Stimulated activated memory B cell treated with anti-CD40 and anti-IgM and Interleukin-4, amounts not matched to agents 10 μg/mL and 1 μg/mL and 100 μg/mL, for 72 hours (primary cell): ENCODE data around the gene DCUN1D2.
"Not testable (repeated sequence)": the region's sequence is repeated elsewhere in the genome, so short reads cannot be mapped to it uniquely, and the experiment has no call there.

Experiments used
- ATAC-seq: fragments of 150-1000 bp; cut with Tn5 transposase; 2 replicates; pipeline ENCODE4 v1.10.0; 2021
- H3K27ac Mint-ChIP-seq: one replicate; pipeline ENCODE4 v1.8.0; 2022; ENCODE audit warnings: mild to moderate bottlenecking, mixed read lengths
- H3K27me3 Mint-ChIP-seq: one replicate; pipeline ENCODE4 v1.8.0; 2022; ENCODE audit warnings: mixed read lengths
- H3K36me3 Mint-ChIP-seq: one replicate; pipeline ENCODE4 v1.8.0; 2022; ENCODE audit warnings: mixed read lengths
- H3K4me1 Mint-ChIP-seq: one replicate; pipeline ENCODE4 v1.8.0; 2022; ENCODE audit warnings: mixed read lengths
- H3K4me3 Mint-ChIP-seq: one replicate; pipeline ENCODE4 v1.8.0; 2022; ENCODE audit warnings: mild to moderate bottlenecking, moderate library complexity, mixed read lengths
- H3K9me3 Mint-ChIP-seq: one replicate; pipeline ENCODE4 v1.8.0; 2022; ENCODE audit warnings: mixed read lengths

Gene DCUN1D2

GRCh38 chr13:113528101-113528812 is 37.7 kb upstream of the DCUN1D2 start:
- ATAC-seq = no peak
- H3K36me3 Mint-ChIP-seq = peaks cover 71% of the 10 kb centered on the region

GRCh38 chr13:113527272-113527958 is 36.9 kb upstream of the DCUN1D2 start:
- peaks cover 79% of the 10 kb centered on the region for H3K36me3 Mint-ChIP-seq
- H3K4me1 Mint-ChIP-seq = peaks cover 16% of the 10 kb centered on the region
- no peak overlapping the region for H3K4me3 Mint-ChIP-seq
- ATAC-seq = no peak
- no peaks in the 10 kb centered on the region for H3K27me3 Mint-ChIP-seq
- H3K27ac Mint-ChIP-seq = no peak overlapping the region
- H3K9me3 Mint-ChIP-seq = no peaks in the 10 kb centered on the region

More at GRCh38 chr13:113528101-113528812, 37.7 kb upstream of the DCUN1D2 start:
- H3K27ac Mint-ChIP-seq = no peak overlapping the region
- no peak overlapping the region for H3K4me3 Mint-ChIP-seq
- H3K4me1 Mint-ChIP-seq = peaks cover 16% of the 10 kb centered on the region
- no peaks in the 10 kb centered on the region for H3K9me3 Mint-ChIP-seq
- H3K27me3 Mint-ChIP-seq = no peaks in the 10 kb centered on the region

DNA sequence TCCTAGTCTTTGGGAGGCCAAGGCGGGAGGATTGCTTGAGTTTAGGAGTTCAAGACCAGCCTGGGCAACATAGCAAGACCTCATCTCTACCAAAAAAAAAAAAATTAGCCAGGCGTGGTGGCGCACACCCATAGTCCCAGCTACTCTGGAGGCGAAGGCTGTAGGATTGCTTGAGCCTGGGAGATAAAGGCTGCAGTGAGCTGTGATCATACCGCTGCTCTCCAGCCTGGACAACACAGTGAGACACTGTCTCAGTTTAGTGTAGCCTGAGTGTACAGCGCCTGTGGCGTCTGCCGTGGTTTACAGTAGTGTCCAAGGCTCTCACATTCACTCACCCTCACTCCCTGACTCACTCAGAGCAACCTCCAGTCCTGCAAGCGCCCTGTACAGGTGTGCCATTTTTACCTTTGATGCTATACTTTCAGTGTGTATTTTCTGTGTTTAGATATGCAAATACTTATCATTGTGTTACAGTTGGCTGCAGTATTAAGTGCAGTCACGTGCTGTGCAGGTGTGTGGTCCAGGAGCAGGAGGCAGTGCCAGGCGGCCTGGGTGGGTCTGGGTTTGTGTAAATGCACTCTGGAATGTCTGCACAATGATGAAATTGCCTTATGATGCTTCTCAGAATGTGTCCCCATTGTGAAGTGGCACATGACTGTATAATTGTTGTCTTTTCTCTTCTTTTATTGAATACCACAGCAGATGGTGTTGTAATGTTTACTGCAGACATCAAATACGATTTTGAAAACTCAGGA is 36.1 kb upstream of the DCUN1D2 start:
- H3K27me3 Mint-ChIP-seq = no peaks in the 10 kb centered on the region
- H3K9me3 Mint-ChIP-seq = no peaks in the 10 kb centered on the region
- no peak overlapping the region for H3K4me3 Mint-ChIP-seq
- no peak overlapping the region for H3K27ac Mint-ChIP-seq
- H3K36me3 Mint-ChIP-seq = peaks cover 80% of the 10 kb centered on the region
- no peak for ATAC-seq
- peaks cover 16% of the 10 kb centered on the region for H3K4me1 Mint-ChIP-seq

DNA sequence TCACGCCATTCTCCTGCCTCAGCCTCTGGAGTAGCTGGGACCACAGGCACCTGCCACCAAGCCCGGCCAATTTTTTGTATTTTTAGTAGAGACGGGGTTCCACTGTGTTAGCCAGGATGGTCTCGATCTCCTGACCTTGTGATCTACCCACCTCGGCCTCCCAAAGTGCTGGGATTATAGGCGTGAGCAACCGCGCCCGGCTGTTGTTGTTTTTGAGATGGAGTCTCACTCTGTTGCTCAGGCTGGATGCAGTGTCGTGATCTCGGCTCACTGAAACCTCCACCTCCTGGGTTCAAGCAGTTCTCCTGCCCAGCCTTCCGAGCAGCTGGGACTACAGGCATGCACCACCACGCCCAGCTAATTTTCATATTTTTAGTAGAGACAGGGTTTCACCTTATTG is 31.9 kb upstream of the DCUN1D2 start:
- not testable (repeated sequence) for H3K27ac Mint-ChIP-seq, H3K27me3 Mint-ChIP-seq
- peaks cover 62% of the 10 kb centered on the region for H3K36me3 Mint-ChIP-seq

GRCh38 chr13:113520571-113520970 is 30.1 kb upstream of the DCUN1D2 start:
- no peak overlapping the region for H3K27ac Mint-ChIP-seq
- no peaks in the 10 kb centered on the region for H3K27me3 Mint-ChIP-seq
- H3K9me3 Mint-ChIP-seq = no peaks in the 10 kb centered on the region
- H3K4me3 Mint-ChIP-seq = no peak overlapping the region
- H3K4me1 Mint-ChIP-seq = no peaks in the 10 kb centered on the region
- no peak for ATAC-seq
- peaks cover 52% of the 10 kb centered on the region for H3K36me3 Mint-ChIP-seq

More for the DNA sequence above, 31.9 kb upstream of the DCUN1D2 start:
- not testable (repeated sequence) for ATAC-seq, H3K4me1 Mint-ChIP-seq, H3K9me3 Mint-ChIP-seq, H3K4me3 Mint-ChIP-seq

DNA sequence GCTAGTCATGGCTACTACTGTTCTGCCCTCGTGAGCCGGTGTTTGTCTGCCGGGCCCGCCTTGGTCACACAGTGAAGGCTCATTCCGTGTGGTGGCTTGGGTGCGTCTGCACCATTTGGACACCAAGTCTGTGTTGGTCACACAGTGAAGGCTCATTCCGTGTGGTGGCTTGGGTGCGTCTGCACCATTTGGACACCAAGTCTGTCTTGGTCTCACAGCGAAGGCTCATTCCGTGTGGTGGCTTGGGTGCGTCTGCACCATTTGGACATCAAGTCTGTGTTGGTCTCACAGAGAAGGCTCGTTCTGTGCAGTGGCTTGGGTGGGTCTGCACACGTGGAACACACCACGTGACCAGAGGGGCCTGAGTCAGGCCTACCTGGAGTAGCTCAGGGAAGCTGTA is 29.0 kb upstream of the DCUN1D2 start:
- ATAC-seq = no peak
- no peaks in the 10 kb centered on the region for H3K9me3 Mint-ChIP-seq

DNA sequence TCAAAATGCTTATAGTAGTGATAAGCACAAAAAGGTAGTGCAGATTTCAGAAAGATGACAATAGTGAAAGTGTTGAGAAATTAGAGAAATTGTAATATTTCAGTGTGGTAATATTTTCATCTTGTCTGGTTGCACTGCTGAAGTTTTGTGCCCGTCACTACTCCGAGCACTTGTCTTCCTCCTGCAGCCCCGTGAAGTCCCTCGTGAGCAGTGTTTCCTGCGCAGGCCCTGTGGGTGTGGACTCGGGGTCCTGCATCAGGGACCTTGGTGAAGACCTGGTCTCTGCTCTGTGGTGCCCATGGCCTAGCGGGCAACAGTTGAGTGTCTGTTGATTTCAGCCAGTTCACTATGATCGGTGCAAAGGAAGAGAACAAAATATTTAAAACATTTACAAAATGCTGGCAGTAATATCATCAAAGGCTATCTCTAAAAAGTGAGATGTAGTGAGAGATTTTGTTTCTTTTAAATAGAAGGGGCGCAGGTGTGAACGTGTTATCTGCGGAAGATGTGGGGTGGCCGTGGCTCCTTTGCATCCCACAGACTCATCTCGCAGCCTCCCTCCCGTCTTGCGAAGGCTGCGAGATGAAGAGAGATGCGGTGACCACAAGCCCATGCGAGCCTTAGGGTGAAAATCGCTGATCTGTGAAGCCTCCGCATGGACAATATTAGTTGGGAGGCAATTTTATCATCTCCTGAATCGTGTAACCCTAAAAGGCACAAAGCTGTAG is 27.7 kb upstream of the DCUN1D2 start:
- no peak overlapping the region for H3K27ac Mint-ChIP-seq
- ATAC-seq = no peak
- H3K9me3 Mint-ChIP-seq = no peaks in the 10 kb centered on the region

More for the DNA sequence above, 29.0 kb upstream of the DCUN1D2 start:
- H3K4me1 Mint-ChIP-seq = no peaks in the 10 kb centered on the region
- H3K27me3 Mint-ChIP-seq = no peaks in the 10 kb centered on the region
- peaks cover 52% of the 10 kb centered on the region for H3K36me3 Mint-ChIP-seq
- H3K27ac Mint-ChIP-seq = no peak overlapping the region
- no peak overlapping the region for H3K4me3 Mint-ChIP-seq

DNA sequence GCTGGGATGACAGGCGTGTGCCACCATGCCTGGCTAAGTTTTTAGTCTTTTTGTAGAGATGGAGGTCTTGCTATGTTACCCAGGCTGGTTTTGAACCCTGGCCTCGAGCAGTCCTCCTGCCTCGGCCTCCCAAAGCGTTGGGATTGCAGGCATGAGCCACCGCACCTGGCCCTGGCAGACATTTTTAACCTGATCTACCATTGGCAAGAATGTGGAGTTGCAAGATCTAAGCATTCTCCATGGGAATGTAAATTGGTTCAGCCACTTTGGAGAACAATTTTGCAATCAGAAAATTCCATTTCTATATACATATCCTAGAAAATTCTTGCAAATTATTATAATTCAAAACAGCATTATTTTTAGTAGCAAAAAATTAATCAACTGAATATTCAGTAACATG is 24.3 kb upstream of the DCUN1D2 start:
- no peak for ATAC-seq
- H3K4me1 Mint-ChIP-seq = no peaks in the 10 kb centered on the region
- no peaks in the 10 kb centered on the region for H3K9me3 Mint-ChIP-seq
- no peaks in the 10 kb centered on the region for H3K27me3 Mint-ChIP-seq
- H3K4me3 Mint-ChIP-seq = no peak overlapping the region
- no peak overlapping the region for H3K27ac Mint-ChIP-seq
- peaks cover 55% of the 10 kb centered on the region for H3K36me3 Mint-ChIP-seq

More for the DNA sequence above, 27.7 kb upstream of the DCUN1D2 start:
- no peak overlapping the region for H3K4me3 Mint-ChIP-seq
- H3K27me3 Mint-ChIP-seq = no peaks in the 10 kb centered on the region
- H3K36me3 Mint-ChIP-seq = peaks cover 51% of the 10 kb centered on the region
- no peaks in the 10 kb centered on the region for H3K4me1 Mint-ChIP-seq

- ATAC-seq = no peak
- H3K4me1 Mint-ChIP-seq = no peaks in the 10 kb centered on the region
- peaks cover 57% of the 10 kb centered on the region for H3K36me3 Mint-ChIP-seq
- H3K27ac Mint-ChIP-seq = no peak overlapping the region
- H3K4me3 Mint-ChIP-seq = no peak overlapping the region
- no peaks in the 10 kb centered on the region for H3K27me3 Mint-ChIP-seq
- no peaks in the 10 kb centered on the region for H3K9me3 Mint-ChIP-seq
Observed at GRCh38 chr13:113513761-113514160, 23.2 kb upstream of the DCUN1D2 start.

DNA sequence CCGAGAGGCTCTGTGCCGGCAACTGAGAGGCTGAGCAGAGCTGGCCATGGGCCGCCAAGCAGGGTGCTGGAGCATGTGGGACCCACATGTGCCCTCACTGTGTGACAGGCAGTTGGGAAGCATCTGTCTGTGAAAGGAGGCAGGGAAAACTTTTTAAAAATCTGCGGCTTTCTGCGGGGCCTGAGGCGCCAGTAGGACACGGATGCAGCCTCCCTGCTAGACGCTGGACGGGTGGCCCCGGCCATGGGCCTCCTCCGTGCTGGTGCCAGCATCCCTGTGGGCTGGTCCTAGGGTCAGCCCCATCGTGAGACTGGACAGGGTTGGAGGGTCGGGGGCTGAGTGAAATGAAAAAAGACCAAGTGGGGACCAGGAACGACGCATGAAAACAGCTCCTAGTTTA is 20.9 kb upstream of the DCUN1D2 start:
- peaks cover 70% of the 10 kb centered on the region for H3K36me3 Mint-ChIP-seq
- no peaks in the 10 kb centered on the region for H3K27me3 Mint-ChIP-seq
- H3K9me3 Mint-ChIP-seq = no peaks in the 10 kb centered on the region
- H3K4me3 Mint-ChIP-seq = no peak overlapping the region
- H3K4me1 Mint-ChIP-seq = no peaks in the 10 kb centered on the region
- ATAC-seq = no peak
- H3K27ac Mint-ChIP-seq = no peak overlapping the region

DNA sequence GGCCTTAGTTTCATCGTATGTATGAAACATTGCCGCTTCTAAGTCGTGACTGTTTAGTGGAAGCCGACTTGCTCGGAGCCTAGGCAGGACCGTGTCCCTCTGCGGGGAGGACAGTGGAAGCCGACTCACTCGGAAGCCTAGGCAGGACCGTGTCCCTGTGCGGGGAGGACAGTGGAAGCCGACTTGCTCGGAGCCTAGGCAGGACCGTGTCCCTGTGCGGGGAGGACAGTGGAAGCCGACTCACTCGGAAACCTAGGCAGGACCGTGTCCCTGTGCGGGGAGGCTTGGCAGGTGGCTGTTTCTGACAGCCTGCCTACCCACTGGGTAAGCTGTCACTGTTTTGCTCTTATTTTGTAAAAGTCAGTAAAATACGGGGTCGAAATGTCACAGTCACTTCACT is 20.4 kb upstream of the DCUN1D2 start:
- H3K9me3 Mint-ChIP-seq = no peaks in the 10 kb centered on the region
- H3K36me3 Mint-ChIP-seq = peaks cover 75% of the 10 kb centered on the region
- no peak overlapping the region for H3K4me3 Mint-ChIP-seq
- H3K27ac Mint-ChIP-seq = no peak overlapping the region
- ATAC-seq = no peak
- H3K27me3 Mint-ChIP-seq = no peaks in the 10 kb centered on the region
- H3K4me1 Mint-ChIP-seq = no peaks in the 10 kb centered on the region

DNA sequence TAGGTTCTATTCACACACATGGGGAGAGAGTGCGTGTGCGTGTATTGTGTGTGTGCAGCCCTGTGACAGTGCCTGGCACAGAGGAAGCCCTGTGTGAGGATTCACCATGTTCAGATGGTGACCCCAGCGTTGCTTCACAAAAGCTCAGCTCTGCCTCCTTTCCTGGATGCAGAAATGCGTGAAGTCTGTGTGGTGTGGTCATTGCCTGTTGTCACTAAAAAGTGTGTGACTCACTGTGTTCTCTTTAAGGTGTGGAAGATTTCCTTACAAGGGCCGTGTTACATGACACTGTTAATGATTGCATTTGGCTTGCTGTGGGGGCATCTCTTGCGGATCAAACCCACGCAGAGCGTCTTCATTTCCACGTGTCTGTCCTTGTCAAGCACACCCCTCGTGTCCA is 19.5 kb upstream of the DCUN1D2 start:
- Mint-ChIP-seq H3K27me3 (no peaks in the 10 kb centered on the region), H3K9me3 (no peaks in the 10 kb centered on the region), H3K4me1 (no peaks in the 10 kb centered on the region), H3K27ac (no peak overlapping the region), H3K36me3 (peaks cover 79% of the 10 kb centered on the region), H3K4me3 (no peak overlapping the region)
- no peak for ATAC-seq

DNA sequence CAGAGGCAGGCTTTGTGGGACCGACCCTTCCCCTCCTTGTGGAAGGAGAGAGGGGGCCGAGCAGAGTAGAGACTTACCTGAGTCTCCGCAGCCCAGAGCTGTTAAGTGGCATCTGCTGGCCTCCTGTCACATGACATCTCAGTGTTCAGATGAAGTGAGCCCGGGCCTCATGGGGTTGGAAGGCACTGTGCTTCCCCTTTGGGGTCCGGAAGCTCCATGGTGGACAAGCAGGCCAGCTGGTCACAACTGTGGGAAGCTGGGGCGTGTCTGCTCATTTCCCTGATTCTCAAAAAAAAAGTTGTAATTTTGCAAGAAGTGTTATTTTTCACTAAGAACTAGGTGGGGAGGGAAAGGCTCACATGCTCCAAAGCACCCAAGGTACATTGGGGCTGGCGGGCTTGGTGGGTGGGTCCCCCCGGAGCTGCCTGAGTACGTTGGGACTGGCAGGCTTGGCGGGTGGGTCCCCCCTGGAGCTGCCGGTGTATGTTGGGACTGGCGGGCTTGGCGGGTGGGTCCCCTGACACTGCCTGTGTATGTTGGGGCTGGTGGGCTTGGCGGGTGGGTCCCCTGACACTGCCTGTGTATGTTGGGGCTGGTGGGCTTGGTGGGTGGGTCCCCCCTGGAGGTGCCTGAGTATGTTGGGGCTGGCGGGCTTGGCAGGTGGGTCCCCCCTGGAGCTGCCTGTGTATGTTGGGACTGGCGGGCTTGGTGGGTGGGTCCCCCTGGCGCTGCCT is 18.2 kb upstream of the DCUN1D2 start:
- H3K27ac Mint-ChIP-seq = no peak overlapping the region
- H3K4me1 Mint-ChIP-seq = no peaks in the 10 kb centered on the region
- no peak for ATAC-seq
- no peak overlapping the region for H3K4me3 Mint-ChIP-seq
- H3K27me3 Mint-ChIP-seq = no peaks in the 10 kb centered on the region
- no peaks in the 10 kb centered on the region for H3K9me3 Mint-ChIP-seq
- peaks cover 78% of the 10 kb centered on the region for H3K36me3 Mint-ChIP-seq

DNA sequence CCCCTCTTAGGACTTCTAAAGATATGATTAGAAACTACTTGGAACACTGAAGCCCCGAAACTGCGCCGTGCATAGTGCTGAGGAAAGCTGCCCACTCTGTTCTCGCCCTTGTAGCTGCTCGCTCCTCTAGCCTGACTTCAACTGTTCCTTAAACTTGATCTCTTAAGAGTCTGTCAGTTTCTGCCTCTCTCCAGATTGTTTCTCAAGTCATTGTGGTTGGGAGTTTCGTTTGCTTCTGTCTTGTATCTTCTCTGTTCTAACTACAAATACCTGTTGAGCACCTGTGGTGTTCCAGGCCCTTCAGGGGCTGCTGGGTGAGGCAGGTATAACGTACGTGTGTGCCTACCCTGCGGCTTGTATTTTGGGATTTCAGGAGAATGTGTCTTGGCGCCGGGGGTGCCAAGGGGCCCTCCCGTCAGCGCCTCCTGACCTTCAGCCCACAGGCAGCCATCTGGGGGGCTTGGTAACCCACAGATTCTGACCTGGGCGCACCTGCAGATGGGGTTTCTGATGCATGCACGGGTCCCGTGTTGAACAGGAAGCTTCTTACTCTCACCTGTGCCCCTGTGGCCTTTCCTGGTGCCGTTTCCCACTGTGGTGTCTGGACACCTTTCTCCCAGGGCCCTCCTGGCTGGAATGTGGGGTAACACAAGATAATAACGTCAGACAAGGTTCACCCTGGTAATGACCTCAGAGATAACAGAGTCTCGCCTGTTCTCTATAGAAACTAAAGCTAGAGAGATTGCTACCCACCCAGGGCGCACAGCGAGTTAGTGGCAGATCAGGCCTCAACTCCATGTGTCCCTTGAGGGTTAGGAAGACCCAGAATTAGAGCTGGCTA is 17.2 kb upstream of the DCUN1D2 start:
- H3K27me3 Mint-ChIP-seq = no peaks in the 10 kb centered on the region
- no peaks in the 10 kb centered on the region for H3K9me3 Mint-ChIP-seq
- ATAC-seq = no peak
- no peak overlapping the region for H3K27ac Mint-ChIP-seq
- H3K4me3 Mint-ChIP-seq = no peak overlapping the region
- no peaks in the 10 kb centered on the region for H3K4me1 Mint-ChIP-seq
- peaks cover 68% of the 10 kb centered on the region for H3K36me3 Mint-ChIP-seq
